HepG2 (cell line): Measurements from ENCODE around the gene TXLNA. TPM values are rescaled to one million over a fixed set of nuclear protein-coding genes. Genes with fewer than 3 reads are reported as not detected.

ENCODE experiments used
- CBFB ChIP-seq: sonication (generic); formaldehyde crosslinking; IDR thresholded peaks from 2 replicates; pipeline ENCODE4 v1.4.0; 2020; ENCODE audit warnings: missing genetic modification reagents
- ELF1 ChIP-seq: sonication (generic); formaldehyde crosslinking; IDR thresholded peaks from 2 replicates; pipeline ENCODE4 v1.4.0; 2020; ENCODE audit warnings: missing genetic modification reagents
- FOSL1 ChIP-seq: sonication (generic); formaldehyde crosslinking; IDR thresholded peaks from 2 replicates; pipeline ENCODE4 v1.9.0; 2021; ENCODE audit warnings: missing genetic modification reagents, borderline replicate concordance
- FOXM1 ChIP-seq: sonication (generic); formaldehyde crosslinking; IDR thresholded peaks from 2 replicates; pipeline ENCODE4 v1.5.0; 2020; ENCODE audit warnings: missing genetic modification reagents
- HCFC1 ChIP-seq: fragments of 150-350 bp; IDR thresholded peaks from 2 replicates; pipeline ENCODE4 v1.6.1; 2014; ENCODE audit warnings: low read depth, low read length
- HDAC1 ChIP-seq: sonication (generic); formaldehyde crosslinking; IDR thresholded peaks from 2 replicates; pipeline ENCODE4 v1.5.1; 2020; ENCODE audit warnings: mild to moderate bottlenecking, missing genetic modification reagents
- HES4 ChIP-seq: sonication (generic); formaldehyde crosslinking; IDR thresholded peaks from 2 replicates; pipeline ENCODE4 v1.9.0; 2021; ENCODE audit warnings: mild to moderate bottlenecking, missing genetic modification reagents, borderline replicate concordance
- HNF4A ChIP-seq: sonication (generic); formaldehyde crosslinking; IDR thresholded peaks from 2 replicates; pipeline ENCODE4 v1.4.0; 2020; ENCODE audit warnings: missing genetic modification reagents
- HOXA3 ChIP-seq: sonication (generic); formaldehyde crosslinking; IDR thresholded peaks from 2 replicates; pipeline ENCODE4 v1.5.0; 2020; ENCODE audit warnings: missing genetic modification reagents
- ISX ChIP-seq: sonication (generic); formaldehyde crosslinking; conservative IDR thresholded peaks from 2 replicates; pipeline ENCODE4 v1.5.0; 2020; ENCODE audit warnings: missing genetic modification reagents
- MAZ ChIP-seq, 2 experiments: sonication (generic) in 1 of 2; formaldehyde crosslinking in 1 of 2; IDR thresholded peaks; 2 replicates each; pipeline versions ENCODE4 v1.5.0 to v1.6.1; 2012 to 2020; ENCODE audit warnings: low read depth in 2 of 2, mild to moderate bottlenecking in 2 of 2, borderline replicate concordance in 1 of 2, improper control_type of control experiment in 1 of 2, low read length in 1 of 2, missing genetic modification reagents in 1 of 2, moderate library complexity in 1 of 2
- MED8 ChIP-seq: sonication (generic); formaldehyde crosslinking; IDR thresholded peaks from 2 replicates; pipeline ENCODE4 v1.8.1; 2023; ENCODE audit warnings: mild to moderate bottlenecking, missing genetic modification reagents; ENCODE audit not compliant: insufficient replicate concordance
- POLR2A ChIP-seq, 2 experiments: IDR thresholded peaks; 2 replicates each; pipeline ENCODE4 v1.6.1; 2011; ENCODE audit warnings: low read depth in 2 of 2, low read length in 2 of 2, mild to moderate bottlenecking in 1 of 2, moderate library complexity in 1 of 2; ENCODE audit not compliant: insufficient read depth in 1 of 2
- RFX1 ChIP-seq: fragments of 450-650 bp; IDR thresholded peaks from 2 replicates; pipeline ENCODE4 v1.6.1; 2017
- SNAPC4 ChIP-seq: sonication (generic); formaldehyde crosslinking; IDR thresholded peaks from 2 replicates; pipeline ENCODE4 v1.4.0; 2020; ENCODE audit warnings: mild to moderate bottlenecking, missing genetic modification reagents
- SP2 ChIP-seq: sonication (generic); formaldehyde crosslinking; IDR thresholded peaks from 2 replicates; pipeline ENCODE4 v1.5.1; 2020; ENCODE audit warnings: mild to moderate bottlenecking, missing genetic modification reagents
- SRY ChIP-seq: sonication (generic); formaldehyde crosslinking; IDR thresholded peaks from 2 replicates; pipeline ENCODE4 v1.8.0; 2022; ENCODE audit warnings: mild to moderate bottlenecking, missing genetic modification reagents
- TARDBP ChIP-seq: sonication (generic); formaldehyde crosslinking; IDR thresholded peaks from 2 replicates; pipeline ENCODE4 v1.8.0; 2022; ENCODE audit warnings: mild to moderate bottlenecking, missing genetic modification reagents
- ZFP82 ChIP-seq: sonication (generic); formaldehyde crosslinking; IDR thresholded peaks from 2 replicates; pipeline ENCODE4 v1.5.1; 2020; ENCODE audit warnings: mild to moderate bottlenecking, missing genetic modification reagents, borderline replicate concordance
- ZNF20 ChIP-seq: sonication (generic); formaldehyde crosslinking; IDR thresholded peaks from 2 replicates; pipeline ENCODE4 v1.4.0; 2020; ENCODE audit warnings: mild to moderate bottlenecking, moderate library complexity, missing genetic modification reagents
- ZNF383 ChIP-seq: sonication (generic); formaldehyde crosslinking; IDR thresholded peaks from 2 replicates; pipeline ENCODE4 v1.4.0; 2020; ENCODE audit warnings: missing genetic modification reagents, mild to moderate bottlenecking, borderline replicate concordance
- ZNF446 ChIP-seq: sonication (generic); formaldehyde crosslinking; IDR thresholded peaks from 2 replicates; pipeline ENCODE4 v1.5.0; 2020; ENCODE audit warnings: mild to moderate bottlenecking, missing genetic modification reagents
- ZNF550 ChIP-seq: sonication (generic); formaldehyde crosslinking; IDR thresholded peaks from 2 replicates; pipeline ENCODE4 v1.4.0; 2020; ENCODE audit warnings: mild to moderate bottlenecking, missing genetic modification reagents, borderline replicate concordance
- ZNF580 ChIP-seq: IDR thresholded peaks from 2 replicates; pipeline ENCODE4 v1.6.1; 2016; ENCODE audit warnings: low read depth, borderline replicate concordance
- ZNF816 ChIP-seq: sonication (generic); formaldehyde crosslinking; IDR thresholded peaks from 2 replicates; pipeline ENCODE4 v1.8.0; 2022; ENCODE audit warnings: missing genetic modification reagents, mild to moderate bottlenecking, borderline replicate concordance
- polyA plus RNA-seq, 8 experiments: library from polyadenylated mRNA; depleted of rRNA in 3 of 8; stranded (reverse) in 7 of 8; unstranded in 1 of 8; fragments of >200 nt; fragmentation: Illumina TruSeq in 4 of 8; extraction: Trizol in 4 of 8; gene quantifications; 2 replicates each; pipeline versions ENCODE4 v1.2.1 to v1.2.3, GENCODE V29; 2011 to 2016; ENCODE audit warnings: low read depth in 4 of 8, missing spikeins in 1 of 8, mixed read lengths in 1 of 8; ENCODE audit not compliant: insufficient read depth in 1 of 8
- total RNA-seq, 5 experiments: library from RNA; depleted of rRNA; stranded (reverse); fragments of >200 nt; fragmentation: Illumina TruSeq; extraction: Trizol; gene quantifications; 2 replicates each; pipeline ENCODE4 v1.2.3, GENCODE V29; 2016; ENCODE audit warnings: low read depth in 1 of 5

Gene TXLNA
- total and polyA plus RNA-seq, 2 of the 13 experiments (the other 11 are each of a cell fraction or from before 2014, with no cell fraction given), result 29.6 to 67.8 TPM

- TF ChIP-seq ZNF580 (CRISPR knock-in tag), result no peak
- TF ChIP-seq ELF1 (CRISPR knock-in tag), result peak; percentile 96
- peak; percentile 75; the same call in 1 of the 2 replicates for TF ChIP-seq ZNF816 (CRISPR knock-in tag)
- TF ChIP-seq SP2, result peak; percentile 70
- TF ChIP-seq FOSL1, result no peak
- TF ChIP-seq MED8 (CRISPR knock-in tag), result peak; percentile 44
- TF ChIP-seq SRY (CRISPR knock-in tag), result peak; percentile 73; the same call in 1 of the 2 replicates
- peak; percentile 87 for TF ChIP-seq HDAC1 (CRISPR knock-in tag)
- 0 out of 2 replicates have a peak, but pooled peaks have one; percentile 18 for TF ChIP-seq HCFC1
- 0 out of 2 replicates have a peak, but pooled peaks have one; percentile 4 for TF ChIP-seq HNF4A (CRISPR knock-in tag)
- peak; percentile 32; the same call in 1 of the 2 replicates for TF ChIP-seq HES4 (CRISPR knock-in tag)
- TF ChIP-seq RFX1, result peak; percentile 90
- 0 out of 2 replicates have a peak, but pooled peaks have one; percentile 67 for TF ChIP-seq SNAPC4 (CRISPR knock-in tag)
- no peak for TF ChIP-seq ZNF20 (CRISPR knock-in tag)
- TF ChIP-seq ZFP82 (CRISPR knock-in tag), result 0 out of 2 replicates have a peak, but pooled peaks have one; percentile 21
- TF ChIP-seq ISX, result no peak
- no peak for TF ChIP-seq ZNF550 (CRISPR knock-in tag)
- 0 out of 2 replicates have a peak, but pooled peaks have one; percentile 21 for TF ChIP-seq ZNF446 (CRISPR knock-in tag)
- TF ChIP-seq POLR2A (IDR thresholded peaks at IDR 0.05; ENCODE audit: insufficient read depth in 1 of 2, low read depth in 2 of 2, low read length in 2 of 2), result peak; percentile 73 to 77
- TF ChIP-seq FOXM1 (CRISPR knock-in tag), result no peak
- 0 out of 2 replicates have a peak, but pooled peaks have one; percentile 28 for TF ChIP-seq MAZ (IDR thresholded peaks at IDR 0.05; ENCODE audit: borderline replicate concordance, low read depth, low read length)
- TF ChIP-seq MAZ (CRISPR knock-in tag; IDR thresholded peaks at IDR 0.05; ENCODE audit: low read depth), result peak; percentile 25; the same call in 1 of the 2 replicates
- 0 out of 2 replicates have a peak, but pooled peaks have one; percentile 16 for TF ChIP-seq CBFB (CRISPR knock-in tag)
- TF ChIP-seq TARDBP, result 0 out of 2 replicates have a peak, but pooled peaks have one; percentile 40
- peak; percentile 90 for TF ChIP-seq HOXA3 (CRISPR knock-in tag)
- 0 out of 2 replicates have a peak, but pooled peaks have one; percentile 30 for TF ChIP-seq ZNF383
These were observed 42.7 kb downstream of the TXLNA start, which contains the start of the genes EIF3I and TMEM234 (continued) for GRCh38 chr1:32221980-32222755.
